ENCODE data around the gene ZNF318.

- TF ChIP-seq CTCF (IDR thresholded peaks at IDR 0.05; ENCODE audit: low read length) (no peak), EZH2phosphoT487 (IDR thresholded peaks at IDR 0.05; ENCODE audit: low read length) (no peak)
Measured at GRCh38 chr6:43377710-43378229, 8.3 kb upstream of the ZNF318 start.

Data from MM.1S (cell line).